NT2/D1 (cell line): Measurements from ENCODE around the gene HOXA9.

ENCODE experiments used
- DNase-seq: peaks from one replicate; pipeline ENCODE4 v3.0.0-alpha.2; 2011; ENCODE audit warnings: low read depth, low spot score
- H3K27me3 ChIP-seq: 2 replicates; pipeline ENCODE4 v1.6.0; 2011; ENCODE audit warnings: mild to moderate bottlenecking; ENCODE audit not compliant: insufficient read length, insufficient read depth
- H3K36me3 ChIP-seq: 2 replicates; pipeline ENCODE4 v1.6.1; 2011; ENCODE audit warnings: mild to moderate bottlenecking, low read length, mixed read lengths; ENCODE audit not compliant: insufficient read depth, insufficient read length
- H3K4me1 ChIP-seq: 2 replicates; pipeline ENCODE4 v1.5.1; 2011; ENCODE audit not compliant: insufficient read depth, insufficient read length
- H3K4me3 ChIP-seq: 2 replicates; pipeline ENCODE4 v1.5.1; 2011; ENCODE audit warnings: low read depth; ENCODE audit not compliant: insufficient read length
- H3K9ac ChIP-seq: 2 replicates; pipeline ENCODE4 v1.6.0; 2011; ENCODE audit warnings: low read depth; ENCODE audit not compliant: insufficient read length
- H3K9me3 ChIP-seq: 2 replicates; pipeline ENCODE4 v1.5.1; 2011; ENCODE audit warnings: mild to moderate bottlenecking, low read length; ENCODE audit not compliant: insufficient read depth
- SUZ12 ChIP-seq: IDR thresholded peaks from 2 replicates; pipeline ENCODE4 v1.6.1; 2011; ENCODE audit not compliant: insufficient read length, insufficient read depth; ENCODE audit errors: extremely low read depth
- YY1 ChIP-seq: IDR thresholded peaks from 2 replicates; pipeline ENCODE4 v1.6.1; 2011; ENCODE audit not compliant: insufficient read length, insufficient read depth
- ZNF274 ChIP-seq: IDR thresholded peaks from 2 replicates; pipeline ENCODE4 v1.6.1; 2011; ENCODE audit warnings: mild to moderate bottlenecking, low read depth, low read length

Gene HOXA9

DNA sequence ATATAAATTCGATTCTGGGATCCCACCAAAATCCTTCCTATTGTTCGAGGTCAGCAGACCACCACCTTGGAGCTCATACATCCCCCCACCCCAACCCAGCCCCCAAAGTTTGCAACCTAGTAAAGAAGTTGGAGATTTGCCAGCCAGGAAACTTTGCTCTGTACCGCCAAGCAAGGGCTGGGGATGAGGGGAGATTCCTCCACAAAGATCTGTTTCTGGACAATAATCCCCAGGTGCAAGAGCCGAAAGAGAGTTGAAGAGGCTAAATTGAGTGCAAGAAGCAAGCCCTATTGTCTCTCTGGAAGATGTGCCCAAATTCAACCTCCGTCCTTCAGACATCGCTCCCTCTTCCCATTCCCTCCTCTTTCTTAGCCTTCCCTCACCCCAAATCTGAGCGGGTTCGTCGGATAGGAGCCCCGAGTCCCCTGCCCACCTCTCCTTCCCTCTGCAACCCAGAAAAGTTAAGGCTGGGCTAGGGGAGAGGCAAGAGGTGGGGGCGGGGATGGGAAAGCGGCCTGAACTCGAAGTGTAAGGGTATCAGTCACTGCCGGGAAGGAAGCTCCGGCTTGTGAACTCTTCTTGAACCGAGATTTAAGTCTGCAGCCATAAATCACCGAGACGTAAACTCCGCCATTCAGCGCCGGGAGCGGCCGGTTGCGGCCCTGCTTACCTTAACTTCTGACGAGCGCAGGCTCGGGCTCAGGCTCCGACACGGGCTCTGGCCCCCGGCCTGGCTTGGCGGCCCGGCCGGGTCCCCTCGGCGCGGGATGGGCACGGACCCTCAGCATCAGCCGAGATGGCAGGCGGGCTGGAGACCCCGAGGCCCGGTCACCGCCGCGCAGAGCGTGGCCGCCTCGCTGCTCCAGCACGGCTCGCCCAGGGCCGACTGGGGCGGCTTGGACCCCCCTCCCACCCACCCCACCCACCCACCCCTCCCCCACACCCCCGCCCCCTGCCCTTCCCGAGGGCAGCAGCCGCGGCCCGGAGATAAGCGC is 52.1 kb downstream of the HOXA9 start:
- Histone ChIP-seq H3K4me1 (peaks cover 7% of the 10 kb centered on the region), H3K4me3 (peak overlapping the region; percentile 11), H3K9ac (no peak overlapping the region), H3K9me3 (no peaks in the 10 kb centered on the region), H3K36me3 (no peaks in the 10 kb centered on the region), H3K27me3 (peaks cover 97% of the 10 kb centered on the region)
- TF ChIP-seq YY1 (no peak), SUZ12 (no peak), ZNF274 (no peak)
- no peak for DNase-seq
